Activated CD4-positive, alpha-beta T cell treated with anti-CD3 and anti-CD28 coated beads, Interleukin-2, amount 10 ng/mL, durations not matched to agents 24 days and 14 days (primary cell): ENCODE measurements around the gene FNDC3B. TPM values are rescaled to one million over a fixed set of nuclear protein-coding genes. Genes with fewer than 3 reads are reported as not detected.
A peak's percentile ranks its signal among the peaks of the same experiment; 100 is the strongest.

Experiments
- DNase-seq: peaks from one replicate; pipeline ENCODE4 v3.0.0; 2022
- H3K27ac Mint-ChIP-seq: one replicate; pipeline ENCODE4 v1.8.0; 2022; ENCODE audit warnings: mild to moderate bottlenecking, mixed read lengths
- H3K27me3 Mint-ChIP-seq: one replicate; pipeline ENCODE4 v1.8.0; 2022; ENCODE audit warnings: mixed read lengths
- H3K36me3 Mint-ChIP-seq: one replicate; pipeline ENCODE4 v1.8.0; 2022; ENCODE audit warnings: low read depth, mild to moderate bottlenecking, mixed read lengths
- H3K4me1 Mint-ChIP-seq: one replicate; pipeline ENCODE4 v1.8.0; 2021; ENCODE audit warnings: mixed read lengths
- H3K4me3 Mint-ChIP-seq: one replicate; pipeline ENCODE4 v1.8.0; 2022; ENCODE audit warnings: mild to moderate bottlenecking, moderate library complexity, mixed read lengths
- H3K9me3 Mint-ChIP-seq: one replicate; pipeline ENCODE4 v1.8.0; 2021; ENCODE audit warnings: mixed read lengths
- intact Hi-C: fragments of 100-400 bp; cut with micrococcal nuclease; formaldehyde crosslinking; loops from one replicate; pipeline ENCODE4 v1.15.1; 2023
- total RNA-seq: library from RNA; stranded (reverse); gene quantifications from 2 replicates; pipeline ENCODE4 v1.2.3, GENCODE V29; 2022

FNDC3B gene
- total RNA-seq, 1 donor from 2014 or later: 19.6 TPM

DNA sequence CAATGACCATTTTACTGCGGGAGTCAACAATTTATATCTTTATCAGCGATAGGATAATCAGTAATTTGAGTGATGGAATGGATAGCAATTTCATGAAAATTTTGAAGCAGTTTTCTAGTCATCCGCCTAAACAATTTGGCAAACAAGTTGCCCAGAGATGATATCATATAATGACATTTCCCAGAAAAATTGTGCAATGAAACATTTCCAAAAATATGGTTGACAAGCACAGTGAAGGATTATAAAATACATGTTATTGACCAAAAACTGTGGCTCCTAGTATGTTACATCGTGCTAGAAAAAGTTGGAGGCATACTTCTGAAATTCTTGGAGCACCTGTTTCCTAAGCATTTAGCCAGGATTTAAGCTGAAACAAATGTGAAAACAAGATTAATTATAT lies 263.8 kb downstream of the FNDC3B start:
- Mint-ChIP-seq H3K4me1 (no peaks in the 10 kb centered on the region), H3K36me3 (peaks cover 14% of the 10 kb centered on the region), H3K4me3 (no peak overlapping the region), H3K9me3 (no peaks in the 10 kb centered on the region), H3K27ac (no peak overlapping the region), H3K27me3 (no peaks in the 10 kb centered on the region)
- no peak for DNase-seq
- intact Hi-C loops: no loop called here

GRCh38 chr3:172303941-172304558 lies 264.7 kb downstream of the FNDC3B start:
- Mint-ChIP-seq H3K27ac (no peak overlapping the region), H3K36me3 (peaks cover 11% of the 10 kb centered on the region)
- intact Hi-C loops: no loop called here

GRCh38 chr3:172305552-172305951 lies 266.2 kb downstream of the FNDC3B start:
- Mint-ChIP-seq H3K4me3 (no peak overlapping the region), H3K4me1 (no peaks in the 10 kb centered on the region), H3K9me3 (no peaks in the 10 kb centered on the region), H3K27ac (no peak overlapping the region), H3K27me3 (no peaks in the 10 kb centered on the region), H3K36me3 (peaks cover 13% of the 10 kb centered on the region)
- intact Hi-C loops: no loop called here
- DNase-seq: no peak

More at GRCh38 chr3:172303941-172304558, 264.7 kb downstream of the FNDC3B start:
- H3K4me1 Mint-ChIP-seq: no peaks in the 10 kb centered on the region
- DNase-seq: no peak
- H3K4me3 Mint-ChIP-seq: no peak overlapping the region
- no peaks in the 10 kb centered on the region for H3K9me3 Mint-ChIP-seq
- H3K27me3 Mint-ChIP-seq: no peaks in the 10 kb centered on the region

DNA sequence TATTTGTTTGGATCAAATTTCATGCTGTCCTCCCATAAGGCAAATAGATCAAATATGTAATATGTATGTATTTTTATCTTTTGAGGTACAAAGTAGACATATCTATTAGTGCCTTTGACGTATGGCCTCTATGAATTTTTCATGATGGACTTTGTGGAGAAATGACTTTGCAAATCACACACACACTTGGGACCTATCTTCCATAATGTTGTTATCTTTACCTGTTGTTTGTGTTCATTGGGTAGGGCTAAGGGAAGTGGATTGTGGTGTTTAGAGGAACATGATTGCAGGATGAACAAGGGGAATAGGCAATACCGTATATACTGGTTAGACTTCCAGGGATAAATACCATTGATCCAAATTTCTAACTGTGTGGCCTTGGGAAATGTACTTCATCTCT lies 266.6 kb downstream of the FNDC3B start:
- H3K27me3 Mint-ChIP-seq: no peaks in the 10 kb centered on the region
- intact Hi-C loops: no loop called here
- peaks cover under 1% of the 10 kb centered on the region for H3K4me1 Mint-ChIP-seq
- no peak for DNase-seq
- H3K36me3 Mint-ChIP-seq: peaks cover 15% of the 10 kb centered on the region
- H3K4me3 Mint-ChIP-seq: no peak overlapping the region
- no peaks in the 10 kb centered on the region for H3K9me3 Mint-ChIP-seq
- no peak overlapping the region for H3K27ac Mint-ChIP-seq

GRCh38 chr3:172307141-172307560 lies 267.8 kb downstream of the FNDC3B start:
- intact Hi-C loops: no loop called here
- H3K27me3 Mint-ChIP-seq: no peaks in the 10 kb centered on the region
- no peak overlapping the region for H3K4me3 Mint-ChIP-seq
- no peak for DNase-seq
- H3K27ac Mint-ChIP-seq: no peak overlapping the region
- H3K4me1 Mint-ChIP-seq: peaks cover 4% of the 10 kb centered on the region
- no peaks in the 10 kb centered on the region for H3K9me3 Mint-ChIP-seq
- H3K36me3 Mint-ChIP-seq: peaks cover 21% of the 10 kb centered on the region

DNA sequence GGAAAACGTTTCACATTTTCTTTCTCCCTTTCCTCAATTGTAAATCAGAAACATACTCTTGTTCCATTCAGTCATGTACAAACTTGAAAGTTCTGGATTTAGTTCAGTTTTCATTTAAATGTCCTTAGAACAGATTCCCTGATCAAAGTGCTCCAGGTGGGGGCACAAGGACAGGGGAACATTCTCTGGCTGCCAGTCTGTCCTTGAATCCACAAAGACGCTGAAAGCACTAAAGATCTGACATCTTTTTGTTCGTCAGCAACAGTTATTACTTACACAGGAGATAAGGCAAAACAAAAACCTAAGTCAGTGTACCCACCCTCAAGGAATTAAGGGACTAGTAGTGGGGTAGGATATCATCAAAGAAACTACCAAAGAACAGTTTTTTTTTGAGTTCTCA lies 269.7 kb downstream of the FNDC3B start:
- intact Hi-C loops: no loop called here
- Mint-ChIP-seq H3K27ac (no peak overlapping the region), H3K4me3 (no peak overlapping the region)

GRCh38 chr3:172309741-172310427 lies 270.5 kb downstream of the FNDC3B start:
- intact Hi-C loops: no loop called here
- H3K36me3 Mint-ChIP-seq: peaks cover 29% of the 10 kb centered on the region
- DNase-seq: no peak
- peaks cover 6% of the 10 kb centered on the region for H3K4me1 Mint-ChIP-seq
- H3K9me3 Mint-ChIP-seq: no peaks in the 10 kb centered on the region
- H3K27ac Mint-ChIP-seq: no peak overlapping the region
- no peaks in the 10 kb centered on the region for H3K27me3 Mint-ChIP-seq
- H3K4me3 Mint-ChIP-seq: no peak overlapping the region

More for the DNA sequence above, 269.7 kb downstream of the FNDC3B start:
- Mint-ChIP-seq H3K4me1 (peaks cover 6% of the 10 kb centered on the region), H3K9me3 (no peaks in the 10 kb centered on the region), H3K27me3 (no peaks in the 10 kb centered on the region), H3K36me3 (peaks cover 29% of the 10 kb centered on the region)
- no peak for DNase-seq

DNA sequence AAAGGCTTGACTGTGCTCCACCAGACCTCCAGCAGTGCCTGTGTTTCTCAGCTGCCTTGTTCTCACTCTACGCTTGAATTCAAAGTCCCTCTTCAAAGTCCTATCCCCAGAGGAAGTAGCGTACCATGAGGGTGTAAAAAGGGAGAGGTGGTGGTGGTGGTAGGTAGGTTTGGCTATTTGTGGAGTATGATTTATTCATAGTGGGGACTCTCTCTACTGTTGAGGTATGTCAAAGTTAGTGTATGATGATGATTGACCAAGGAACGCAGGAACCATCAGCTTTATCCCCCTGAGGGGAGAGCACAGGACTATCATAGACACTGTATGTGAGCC lies 271.0 kb downstream of the FNDC3B start:
- Mint-ChIP-seq H3K27me3 (no peaks in the 10 kb centered on the region), H3K4me1 (peaks cover 7% of the 10 kb centered on the region), H3K4me3 (no peak overlapping the region), H3K27ac (no peak overlapping the region), H3K9me3 (no peaks in the 10 kb centered on the region), H3K36me3 (peaks cover 29% of the 10 kb centered on the region)
- intact Hi-C loops: no loop called here
- DNase-seq: no peak

DNA sequence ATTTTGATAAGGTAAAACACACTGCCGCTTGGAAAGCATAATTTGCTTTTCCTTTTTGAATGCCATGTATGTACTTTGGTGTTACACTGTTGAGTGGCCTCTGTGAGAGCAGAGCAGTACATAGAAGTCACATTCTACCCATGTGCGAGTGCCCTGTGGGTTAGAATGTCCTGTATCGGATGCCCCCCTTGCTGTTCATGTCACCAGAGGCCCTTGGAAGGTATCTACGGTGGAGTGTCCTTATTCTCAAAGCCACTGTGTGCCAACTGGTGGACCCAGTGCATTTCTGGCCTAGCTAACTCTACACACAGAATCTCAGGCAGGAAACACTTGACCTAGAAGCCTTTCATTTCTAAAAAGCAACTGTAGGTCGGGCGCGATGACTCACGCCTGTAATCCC lies 271.8 kb downstream of the FNDC3B start:
- Mint-ChIP-seq H3K4me1 (peaks cover 13% of the 10 kb centered on the region), H3K4me3 (no peak overlapping the region), H3K9me3 (no peaks in the 10 kb centered on the region), H3K27me3 (no peaks in the 10 kb centered on the region), H3K27ac (no peak overlapping the region), H3K36me3 (peaks cover 29% of the 10 kb centered on the region)
- intact Hi-C loops: no loop called here
- DNase-seq: no peak

GRCh38 chr3:172312001-172312400 lies 272.6 kb downstream of the FNDC3B start:
- intact Hi-C loops: no loop called here
- no peak overlapping the region for H3K4me3 Mint-ChIP-seq
- H3K36me3 Mint-ChIP-seq: peaks cover 33% of the 10 kb centered on the region
- DNase-seq: no peak
- H3K9me3 Mint-ChIP-seq: no peaks in the 10 kb centered on the region
- peaks cover 13% of the 10 kb centered on the region for H3K4me1 Mint-ChIP-seq
- no peaks in the 10 kb centered on the region for H3K27me3 Mint-ChIP-seq
- no peak overlapping the region for H3K27ac Mint-ChIP-seq

GRCh38 chr3:172312711-172313110 lies 273.3 kb downstream of the FNDC3B start:
- H3K27me3 Mint-ChIP-seq: no peaks in the 10 kb centered on the region
- peaks cover 16% of the 10 kb centered on the region for H3K4me1 Mint-ChIP-seq
- H3K4me3 Mint-ChIP-seq: no peak overlapping the region
- no peaks in the 10 kb centered on the region for H3K9me3 Mint-ChIP-seq
- no peak overlapping the region for H3K27ac Mint-ChIP-seq
- H3K36me3 Mint-ChIP-seq: peaks cover 31% of the 10 kb centered on the region
- no peak for DNase-seq
- intact Hi-C loops: no loop called here

DNA sequence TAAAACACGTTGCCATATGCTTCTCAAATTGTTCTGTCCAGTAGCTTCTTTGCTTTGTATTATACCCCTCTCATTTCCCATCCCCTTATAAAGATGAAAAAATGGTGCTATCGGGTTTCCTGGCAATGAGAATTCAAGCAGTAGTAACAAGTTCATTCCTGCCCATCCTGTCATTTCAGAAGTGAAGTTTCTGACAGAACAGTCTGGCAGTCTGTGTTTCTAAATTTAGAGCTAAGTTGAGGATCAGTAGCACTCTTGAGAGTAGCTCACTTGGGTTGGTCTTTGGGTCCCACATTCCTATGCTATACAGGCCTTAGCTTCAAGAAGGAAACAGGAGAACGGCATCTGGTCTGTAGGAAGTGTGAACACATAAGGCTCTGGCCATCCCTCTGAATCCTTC lies 274.3 kb downstream of the FNDC3B start:
- H3K9me3 Mint-ChIP-seq: no peaks in the 10 kb centered on the region
- peaks cover 23% of the 10 kb centered on the region for H3K4me1 Mint-ChIP-seq
- peaks cover 34% of the 10 kb centered on the region for H3K36me3 Mint-ChIP-seq
- no peak overlapping the region for H3K27ac Mint-ChIP-seq
- no peaks in the 10 kb centered on the region for H3K27me3 Mint-ChIP-seq
- no peak for DNase-seq
- intact Hi-C loops: no loop called here
- no peak overlapping the region for H3K4me3 Mint-ChIP-seq

DNA sequence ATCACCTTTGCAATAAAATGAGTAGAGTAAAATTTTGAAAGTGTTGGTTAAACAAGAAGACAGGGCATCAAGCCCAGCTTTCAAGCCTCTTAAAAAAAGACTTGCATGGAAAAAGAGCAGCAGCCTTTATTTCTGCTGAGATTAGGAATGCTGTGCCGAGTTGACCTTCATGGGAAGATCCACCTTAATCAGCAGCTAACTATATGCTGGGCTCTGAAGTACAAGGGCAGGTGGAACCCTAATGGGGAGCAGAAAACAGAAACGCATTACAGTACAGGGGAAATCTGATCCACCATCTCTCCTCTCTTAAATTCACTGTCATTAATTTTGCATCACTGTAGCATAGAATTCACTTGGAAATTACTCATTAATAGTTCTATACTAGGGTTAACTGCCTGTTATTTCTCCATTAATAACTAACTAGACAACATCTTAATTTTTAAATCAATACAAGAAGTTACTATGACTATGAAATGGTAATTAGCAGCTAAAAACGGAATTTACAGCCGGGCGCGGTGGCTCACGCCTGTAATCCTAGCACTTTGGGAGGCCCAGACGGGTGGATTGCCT lies 275.3 kb downstream of the FNDC3B start:
- H3K27ac Mint-ChIP-seq: no peak overlapping the region
- H3K27me3 Mint-ChIP-seq: no peaks in the 10 kb centered on the region
- DNase-seq: no peak
- H3K36me3 Mint-ChIP-seq: peaks cover 34% of the 10 kb centered on the region
- no peak overlapping the region for H3K4me3 Mint-ChIP-seq
- H3K4me1 Mint-ChIP-seq: peaks cover 25% of the 10 kb centered on the region
- H3K9me3 Mint-ChIP-seq: no peaks in the 10 kb centered on the region
- intact Hi-C loops: no loop called here

DNA sequence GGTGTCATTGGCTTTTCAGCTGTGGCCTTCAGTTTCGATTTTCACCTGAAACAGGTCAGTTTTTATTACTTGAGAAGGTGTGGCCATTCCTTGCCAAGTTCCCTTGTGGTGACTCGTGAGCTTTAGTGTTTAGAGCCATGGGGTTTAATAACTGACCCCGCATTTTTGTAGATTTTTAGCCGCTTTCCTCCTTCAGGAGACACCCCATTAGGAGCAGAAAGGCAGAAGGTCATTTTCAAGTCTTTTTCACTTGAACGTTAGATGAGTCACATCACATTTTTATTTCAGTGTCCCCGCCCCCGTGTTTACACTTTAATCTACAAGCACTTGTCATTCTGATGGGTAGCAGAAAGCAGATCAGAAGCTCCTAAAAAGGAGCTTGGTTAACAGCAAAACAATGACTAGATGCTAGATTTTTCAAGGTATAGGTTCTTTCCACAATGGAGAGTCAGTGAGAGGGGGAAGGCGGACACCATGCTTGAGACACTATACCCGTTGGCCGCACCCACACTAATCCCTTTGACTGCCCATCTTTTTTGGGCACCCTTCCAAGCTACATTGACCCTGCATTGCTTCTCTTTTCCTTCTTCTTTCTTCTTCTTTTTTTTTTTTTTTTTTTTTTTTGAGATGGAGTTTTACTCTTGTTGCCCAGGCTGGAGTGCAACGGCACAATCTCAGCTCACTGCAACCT lies 276.2 kb downstream of the FNDC3B start:
- peak overlapping the region; percentile 52 for H3K27ac Mint-ChIP-seq
- no peaks in the 10 kb centered on the region for H3K27me3 Mint-ChIP-seq
- no peaks in the 10 kb centered on the region for H3K9me3 Mint-ChIP-seq
- H3K4me1 Mint-ChIP-seq: peaks cover 25% of the 10 kb centered on the region
- no peak for DNase-seq
- intact Hi-C loops: no loop called here
- H3K4me3 Mint-ChIP-seq: no peak overlapping the region
- H3K36me3 Mint-ChIP-seq: peaks cover 34% of the 10 kb centered on the region
